Renal cortical epithelial cell (primary cell): ENCODE measurements around the gene CFAP44. TPM values are rescaled to one million over a fixed set of nuclear protein-coding genes. Genes with fewer than 3 reads are reported as not detected.

Experiments
- total RNA-seq: library from RNA; depleted of rRNA; stranded (reverse); fragments of >200 nt; gene quantifications from 2 replicates; pipeline ENCODE4 v1.2.3, GENCODE V29; 2014

The CFAP44 gene
- total RNA-seq, 1 donor from 2014 or later = 16.4 TPM

Other genes starting within 250 kb of the CFAP44 start
- gene BOC, start 229.9 kb downstream of the CFAP44 start, total RNA-seq = 0.52 and 3.0 TPM in 2 replicates
- gene SPICE1, start 73.7 kb upstream of the CFAP44 start, total RNA-seq = 8.7 and 19.3 TPM in 2 replicates
- under 0.01 and 0.52 TPM in 2 replicates for gene SIDT1, start 91.1 kb upstream of the CFAP44 start, total RNA-seq